Esophagus squamous epithelium (tissue), 4 donors: ENCODE data around the gene TBCK.

Experiments
- POLR2A ChIP-seq, 4 donors: fragments of 450-650 bp; IDR thresholded peaks; one replicate each; pipeline ENCODE4 v1.6.1; 2017; ENCODE audit warnings: antibody characterized with exemption in 4 of 4, mild to moderate bottlenecking in 4 of 4, moderate library complexity in 3 of 4
- TF ChIP-seq, protein P1 (sequence below), 6 experiments: fragments of 450-650 bp in 4 of 6; fragments of 200-600 bp in 2 of 6; sonication (generic) in 2 of 6; IDR thresholded peaks; one replicate each; pipeline ENCODE4 v1.5.1; 2016 to 2019; ENCODE audit warnings: antibody characterized with exemption in 6 of 6, mild to moderate bottlenecking in 4 of 6, moderate library complexity in 4 of 6

- TF ChIP-seq, protein P1, sequence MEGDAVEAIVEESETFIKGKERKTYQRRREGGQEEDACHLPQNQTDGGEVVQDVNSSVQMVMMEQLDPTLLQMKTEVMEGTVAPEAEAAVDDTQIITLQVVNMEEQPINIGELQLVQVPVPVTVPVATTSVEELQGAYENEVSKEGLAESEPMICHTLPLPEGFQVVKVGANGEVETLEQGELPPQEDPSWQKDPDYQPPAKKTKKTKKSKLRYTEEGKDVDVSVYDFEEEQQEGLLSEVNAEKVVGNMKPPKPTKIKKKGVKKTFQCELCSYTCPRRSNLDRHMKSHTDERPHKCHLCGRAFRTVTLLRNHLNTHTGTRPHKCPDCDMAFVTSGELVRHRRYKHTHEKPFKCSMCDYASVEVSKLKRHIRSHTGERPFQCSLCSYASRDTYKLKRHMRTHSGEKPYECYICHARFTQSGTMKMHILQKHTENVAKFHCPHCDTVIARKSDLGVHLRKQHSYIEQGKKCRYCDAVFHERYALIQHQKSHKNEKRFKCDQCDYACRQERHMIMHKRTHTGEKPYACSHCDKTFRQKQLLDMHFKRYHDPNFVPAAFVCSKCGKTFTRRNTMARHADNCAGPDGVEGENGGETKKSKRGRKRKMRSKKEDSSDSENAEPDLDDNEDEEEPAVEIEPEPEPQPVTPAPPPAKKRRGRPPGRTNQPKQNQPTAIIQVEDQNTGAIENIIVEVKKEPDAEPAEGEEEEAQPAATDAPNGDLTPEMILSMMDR (IDR thresholded peaks at IDR 0.05) = no peak
- TF ChIP-seq POLR2A (IDR thresholded peaks at IDR 0.05) = no peak
Measured at GRCh38 chr4:106034220-106034619, 281.8 kb downstream of the TBCK start.
